H1 (cell line): ENCODE data around the gene RRP1. TPM values are rescaled to one million over a fixed set of nuclear protein-coding genes. Genes with fewer than 3 reads are reported as not detected.

Experiments
- ATF2 ChIP-seq: IDR thresholded peaks from 2 replicates; pipeline ENCODE4 v1.6.1; 2012; ENCODE audit warnings: low read length, inconsistent platforms
- CBX8 ChIP-seq: fragments of 300-800, 300-1000 bp; sonication (generic); IDR thresholded peaks from 2 replicates; pipeline ENCODE4 v1.7.1; 2016; ENCODE audit warnings: low read depth, low read length, borderline replicate concordance
- CEBPB ChIP-seq: IDR thresholded peaks from 2 replicates; pipeline ENCODE4 v1.6.1; 2012; ENCODE audit warnings: low read depth, low read length
- CREB1 ChIP-seq: IDR thresholded peaks from 2 replicates; pipeline ENCODE4 v1.6.1; 2012; ENCODE audit warnings: inconsistent platforms
- EZH2 ChIP-seq: fragments of 200-600 bp; sonication (generic); IDR thresholded peaks from 2 replicates; pipeline ENCODE4 v1.7.1; 2012; ENCODE audit warnings: low read depth, mild to moderate bottlenecking, moderate library complexity, low read length, inconsistent platforms; ENCODE audit not compliant: severe bottlenecking
- GTF2F1 ChIP-seq: IDR thresholded peaks from 2 replicates; pipeline ENCODE4 v1.6.1; 2012; ENCODE audit warnings: low read depth, low read length, improper control_type of control experiment, borderline replicate concordance
- HDAC2 ChIP-seq, 2 experiments: fragments of 300-600 bp in 1 of 2; sonication (generic) in 1 of 2; IDR thresholded peaks; 2 replicates each; pipeline ENCODE4 v1.6.1; 2011 to 2012; ENCODE audit warnings: low read depth in 2 of 2, low read length in 2 of 2, mild to moderate bottlenecking in 2 of 2, moderate library complexity in 2 of 2, borderline replicate concordance in 1 of 2, inconsistent platforms in 1 of 2
- HDAC6 ChIP-seq: IDR thresholded peaks from one replicate; pipeline ENCODE4 v1.7.1; 2012; ENCODE audit warnings: low read depth, mild to moderate bottlenecking, inconsistent platforms, low read length, moderate library complexity
- KDM1A ChIP-seq: fragments of 200-600, 300-600 bp; sonication (generic); IDR thresholded peaks from 2 replicates; pipeline ENCODE4 v1.7.1; 2016; ENCODE audit warnings: mild to moderate bottlenecking, low read length, borderline replicate concordance
- NANOG ChIP-seq: IDR thresholded peaks from 2 replicates; pipeline ENCODE4 v1.6.1; 2011; ENCODE audit warnings: low read length, low read depth, mild to moderate bottlenecking, inconsistent platforms; ENCODE audit not compliant: insufficient read depth, poor library complexity, severe bottlenecking
- PHF8 ChIP-seq: fragments of 200-600 bp; sonication (generic); conservative IDR thresholded peaks from 2 replicates; pipeline ENCODE4 v1.7.1; 2012; ENCODE audit warnings: low read depth, mild to moderate bottlenecking, inconsistent platforms, low read length, moderate library complexity
- POLR2AphosphoS5 ChIP-seq: IDR thresholded peaks from 2 replicates; pipeline ENCODE4 v1.6.1; 2011; ENCODE audit warnings: low read depth, low read length
- RAD21 ChIP-seq, 2 experiments: IDR thresholded peaks in 1 of 2; conservative IDR thresholded peaks in 1 of 2; 2 replicates each; pipeline ENCODE4 v1.6.1; 2011; ENCODE audit warnings: low read depth in 2 of 2, low read length in 2 of 2, improper control_type of control experiment in 1 of 2, inconsistent platforms in 1 of 2, mild to moderate bottlenecking in 1 of 2, moderate library complexity in 1 of 2
- RFX5 ChIP-seq: IDR thresholded peaks from 2 replicates; pipeline ENCODE4 v1.6.1; 2011; ENCODE audit warnings: low read depth, low read length, improper control_type of control experiment, borderline replicate concordance
- RNF2 ChIP-seq: fragments of 200-900, 300-1000 bp; sonication (generic); IDR thresholded peaks from 2 replicates; pipeline ENCODE4 v1.7.1; 2016; ENCODE audit warnings: borderline replicate concordance, low read depth, mild to moderate bottlenecking, antibody characterized with exemption, low read length; ENCODE audit not compliant: poor library complexity, severe bottlenecking; ENCODE audit errors: missing control alignments
- SIN3A ChIP-seq, 2 experiments: IDR thresholded peaks in 1 of 2; conservative IDR thresholded peaks in 1 of 2; 2 replicates each; pipeline ENCODE4 v1.6.1; 2011 to 2012; ENCODE audit warnings: low read length in 2 of 2, improper control_type of control experiment in 1 of 2, low read depth in 1 of 2, mild to moderate bottlenecking in 1 of 2
- TEAD4 ChIP-seq: IDR thresholded peaks from 2 replicates; pipeline ENCODE4 v1.6.1; 2012; ENCODE audit warnings: low read depth, low read length, inconsistent platforms, mixed read lengths
- ZNF274 ChIP-seq: IDR thresholded peaks from 2 replicates; pipeline ENCODE4 v1.7.0; 2012; ENCODE audit warnings: low read length, borderline replicate concordance; ENCODE audit errors: extremely low read depth
- polyA plus RNA-seq, 7 experiments: library from polyadenylated mRNA; depleted of rRNA in 3 of 7; stranded (reverse) in 5 of 7; unstranded in 2 of 7; fragments of >200 nt in 5 of 7; fragments of 200-250 nt in 2 of 7; gene quantifications; 1 replicate in 5 of 7; 2 replicates in 1 of 7; 4 replicates in 1 of 7; pipeline versions ENCODE4 v1.2.1 to v1.2.3, GENCODE V29; 2011 to 2013; ENCODE audit warnings: missing spikeins in 2 of 7, mixed read lengths in 2 of 7
- total RNA-seq: library from RNA; stranded (reverse); fragmentation: NEBNext Ultra II Directional; extraction: Animal tissue kit (Norgen Biotek cat#: 25700); gene quantifications from 2 replicates; pipeline ENCODE4 v1.2.1, GENCODE V29; 2021
- TF ChIP-seq, protein P1 (sequence below): IDR thresholded peaks from 2 replicates; pipeline ENCODE4 v1.6.1; 2012; ENCODE audit warnings: inconsistent platforms
- TF ChIP-seq, protein P2 (sequence below): IDR thresholded peaks from 2 replicates; pipeline ENCODE4 v1.6.1; 2012; ENCODE audit warnings: inconsistent platforms

Gene RRP1
- total and polyA plus RNA-seq, 2 of the 8 experiments (the other 6 are each of a cell fraction or from before 2014, with no cell fraction given), result 11.6 to 55.2 TPM

GRCh38 chr21:43825936-43826622 is 36.7 kb downstream of the RRP1 start (continued):
- TF ChIP-seq HDAC2 (IDR thresholded peaks at IDR 0.05; ENCODE audit: borderline replicate concordance in 1 of 2, low read depth in 2 of 2, low read length in 2 of 2) (no peak), KDM1A (no peak), ATF2 (no peak), POLR2AphosphoS5 (no peak), SIN3A (conservative IDR thresholded peaks at IDR 0.05 in 1 of 2, IDR thresholded peaks at IDR 0.05 in 1 of 2; ENCODE audit: low read depth in 1 of 2, low read length in 2 of 2) (no peak), PHF8 (no peak), CBX8 (no peak), RFX5 (no peak), RNF2 (no peak), NANOG (no peak), EZH2 (no peak), GTF2F1 (no peak), RAD21 (IDR thresholded peaks at IDR 0.05 in 1 of 2, conservative IDR thresholded peaks at IDR 0.05 in 1 of 2; ENCODE audit: low read depth in 2 of 2, low read length in 2 of 2) (0 out of 4 replicates have a peak, but pooled peaks of 1 of the 2 experiments have one; percentile 2), TEAD4 (0 out of 2 replicates have a peak, but pooled peaks have one; percentile 16), CREB1 (no peak), HDAC6 (no peak), ZNF274 (no peak), CEBPB (no peak)
- TF ChIP-seq, protein P1, sequence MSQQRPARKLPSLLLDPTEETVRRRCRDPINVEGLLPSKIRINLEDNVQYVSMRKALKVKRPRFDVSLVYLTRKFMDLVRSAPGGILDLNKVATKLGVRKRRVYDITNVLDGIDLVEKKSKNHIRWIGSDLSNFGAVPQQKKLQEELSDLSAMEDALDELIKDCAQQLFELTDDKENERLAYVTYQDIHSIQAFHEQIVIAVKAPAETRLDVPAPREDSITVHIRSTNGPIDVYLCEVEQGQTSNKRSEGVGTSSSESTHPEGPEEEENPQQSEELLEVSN, result peak; percentile 59; the same call in 1 of the 2 replicates
- TF ChIP-seq, protein P2, sequence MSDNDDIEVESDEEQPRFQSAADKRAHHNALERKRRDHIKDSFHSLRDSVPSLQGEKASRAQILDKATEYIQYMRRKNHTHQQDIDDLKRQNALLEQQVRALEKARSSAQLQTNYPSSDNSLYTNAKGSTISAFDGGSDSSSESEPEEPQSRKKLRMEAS, result peak; percentile 29; the same call in 1 of the 2 replicates
